GM20431 (cell line): ENCODE measurements around the gene QSOX2.
"Not testable (repeated sequence)": the region's sequence is repeated elsewhere in the genome, so short reads cannot be mapped to it uniquely, and the experiment has no call there.

Source experiments
- in situ Hi-C: fragments of 300-500 bp; cut with MseI, MboI; formaldehyde crosslinking; loops from one replicate; pipeline ENCODE4 v1.15.0; 2020; ENCODE audit warnings: low sequenced_read_pairs; ENCODE audit not compliant: unreplicated experiment

Gene QSOX2

GRCh38 chr9:136240941-136241340 is 4.7 kb downstream of the QSOX2 start:
- in situ Hi-C loops: no loop called here

DNA sequence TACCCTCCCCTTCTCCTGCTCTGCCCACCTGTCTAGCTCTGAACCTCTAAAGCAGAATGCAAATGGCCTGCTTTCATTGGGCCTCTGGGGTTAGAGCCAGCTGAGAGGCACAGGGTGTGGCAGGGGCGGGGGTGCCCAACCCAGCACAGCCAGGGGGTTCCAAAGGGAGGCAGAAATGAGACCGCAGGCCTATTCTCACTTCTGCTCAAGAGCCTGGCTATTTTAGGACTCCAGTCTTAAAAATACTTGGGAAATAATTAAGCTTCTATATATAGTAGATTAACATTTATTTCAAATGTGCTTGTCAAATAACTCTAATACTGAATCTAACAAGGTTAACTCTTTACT is 5.7 kb downstream of the QSOX2 start:
- in situ Hi-C loops: no loop called here

- in situ Hi-C loops: no loop called here
Measured at GRCh38 chr9:136239135-136239982, 6.3 kb downstream of the QSOX2 start.

DNA sequence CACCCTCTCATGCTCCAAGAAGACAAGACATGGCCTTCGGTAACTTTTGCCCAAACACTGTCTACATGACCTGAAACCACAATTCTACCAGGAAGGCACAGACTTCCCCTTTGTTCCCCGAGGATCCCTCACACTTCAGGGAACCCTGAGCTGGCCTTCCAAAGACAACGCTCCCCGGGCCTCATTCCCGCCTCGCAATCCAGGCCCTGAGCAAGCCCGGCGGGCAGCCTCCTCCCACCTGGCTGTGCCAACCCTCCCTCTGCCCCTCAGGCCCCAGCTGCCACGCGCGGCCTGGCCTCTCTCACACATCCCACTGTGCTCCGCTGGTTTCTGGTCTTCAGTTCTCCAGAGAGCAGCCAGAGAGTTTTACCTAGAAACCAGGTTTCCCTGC is 7.3 kb downstream of the QSOX2 start:
- in situ Hi-C loops: no loop called here

DNA sequence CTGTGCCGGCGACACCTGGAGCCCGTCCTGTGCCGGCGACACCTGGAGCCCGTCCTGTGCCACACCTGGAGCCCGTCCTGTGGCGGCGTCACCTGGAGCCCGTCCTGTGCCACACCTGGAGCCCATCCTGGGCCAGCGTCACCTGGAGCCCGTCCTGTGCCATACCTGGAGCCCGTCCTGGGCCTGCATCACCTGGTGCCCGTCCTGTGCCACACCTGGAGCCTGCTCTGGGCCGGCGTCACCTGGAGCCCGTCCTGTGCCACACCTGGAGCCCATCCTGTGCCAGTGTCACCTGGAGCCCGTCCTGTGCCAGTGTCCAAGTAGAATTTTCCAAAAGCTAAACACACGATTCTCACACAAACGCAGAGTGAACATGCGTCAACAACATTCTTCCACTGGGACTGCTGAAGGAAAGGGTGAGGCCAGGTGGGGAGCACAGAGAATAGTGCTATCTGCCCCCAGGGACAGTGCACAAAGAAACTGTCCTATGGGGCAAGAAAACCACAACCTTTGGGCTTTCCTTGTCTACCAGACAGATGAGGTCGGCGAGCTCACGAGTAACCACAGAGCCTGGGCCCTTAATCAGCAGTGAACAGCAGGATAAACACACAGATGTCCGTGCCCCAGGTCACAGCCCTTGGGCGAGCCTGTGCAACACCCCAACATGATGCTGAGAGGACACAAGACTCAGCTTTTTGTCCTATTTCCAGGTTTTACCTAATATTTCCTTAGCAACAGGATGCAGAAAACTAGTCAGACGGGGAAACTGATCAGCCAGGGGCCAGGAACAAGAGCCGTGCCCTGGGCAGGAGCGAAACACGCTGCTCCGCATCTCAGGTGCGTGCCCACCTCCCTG is 7.9 kb downstream of the QSOX2 start:
- in situ Hi-C loops: no loop called here

DNA sequence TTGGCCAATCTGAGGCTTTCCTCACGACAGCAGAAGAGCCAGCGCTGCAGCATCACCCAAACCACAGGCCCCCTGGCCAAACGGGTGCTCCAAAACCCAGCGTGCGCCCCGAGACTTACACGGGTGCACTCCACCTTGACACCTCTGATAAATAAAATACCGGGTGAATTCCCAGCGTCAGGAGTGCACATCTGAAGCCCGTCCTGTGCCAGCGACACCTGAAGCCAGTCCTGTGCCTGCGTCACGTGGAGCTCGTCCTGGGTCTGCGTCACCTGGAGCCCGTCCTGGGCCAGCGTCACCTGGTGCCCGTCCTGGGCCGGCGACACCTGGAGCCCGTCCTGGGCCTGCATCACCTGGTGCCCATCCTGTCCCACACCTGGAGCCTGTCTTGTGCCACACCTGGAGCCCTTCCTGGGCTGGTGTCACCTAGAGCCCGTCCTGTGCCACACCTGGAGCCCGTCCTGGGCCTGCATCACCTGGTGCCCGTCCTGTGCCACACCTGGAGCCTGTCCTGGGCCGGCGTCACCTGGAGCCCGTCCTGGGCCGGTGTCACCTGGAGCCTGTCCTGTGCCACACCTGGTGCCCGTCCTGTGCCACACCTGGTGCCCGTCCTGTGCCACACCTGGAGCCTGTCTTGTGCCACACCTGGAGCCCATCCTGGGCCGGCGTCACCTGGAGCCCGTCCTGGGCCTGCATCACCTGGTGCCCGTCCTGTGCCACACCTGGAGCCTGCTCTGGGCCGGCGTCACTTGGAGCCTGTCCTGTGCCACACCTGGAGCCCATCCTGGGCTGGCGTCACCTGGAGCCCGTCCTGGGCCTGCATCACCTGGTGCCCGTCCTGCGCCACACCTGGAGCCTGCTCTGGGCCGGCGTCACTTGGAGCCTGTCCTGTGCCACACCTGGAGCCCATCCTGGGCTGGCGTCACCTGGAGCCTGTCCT is 8.9 kb downstream of the QSOX2 start:
- in situ Hi-C loops: not testable (repeated sequence)

GRCh38 chr9:136235709-136236455 is 9.7 kb downstream of the QSOX2 start:
- in situ Hi-C loops: no loop called here

GRCh38 chr9:136235171-136235570 is 10.4 kb downstream of the QSOX2 start:
- in situ Hi-C loops: no loop called here

GRCh38 chr9:136234597-136234996 is 11.0 kb downstream of the QSOX2 start:
- in situ Hi-C loops: no loop called here

GRCh38 chr9:136233868-136234267 is 11.7 kb downstream of the QSOX2 start:
- in situ Hi-C loops: no loop called here

DNA sequence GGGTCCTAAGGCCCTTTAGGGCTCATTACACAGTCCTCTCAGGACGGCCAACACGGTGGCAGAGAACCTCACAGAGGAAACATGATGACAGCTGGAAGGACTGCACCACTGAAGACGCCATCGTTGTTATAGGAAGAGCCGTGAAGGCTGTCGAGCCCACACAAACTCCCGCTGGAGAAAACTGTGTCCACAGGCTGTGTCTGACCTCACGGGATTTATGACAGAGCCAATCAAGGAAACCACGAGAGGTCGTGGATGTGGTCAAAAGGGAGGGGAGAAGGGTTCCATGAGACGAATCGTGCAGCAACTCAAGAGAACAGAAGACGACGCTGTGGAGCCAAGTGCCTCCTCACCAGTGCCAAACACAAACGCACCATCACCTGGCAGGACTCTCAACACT is 12.2 kb downstream of the QSOX2 start:
- in situ Hi-C loops: no loop called here

DNA sequence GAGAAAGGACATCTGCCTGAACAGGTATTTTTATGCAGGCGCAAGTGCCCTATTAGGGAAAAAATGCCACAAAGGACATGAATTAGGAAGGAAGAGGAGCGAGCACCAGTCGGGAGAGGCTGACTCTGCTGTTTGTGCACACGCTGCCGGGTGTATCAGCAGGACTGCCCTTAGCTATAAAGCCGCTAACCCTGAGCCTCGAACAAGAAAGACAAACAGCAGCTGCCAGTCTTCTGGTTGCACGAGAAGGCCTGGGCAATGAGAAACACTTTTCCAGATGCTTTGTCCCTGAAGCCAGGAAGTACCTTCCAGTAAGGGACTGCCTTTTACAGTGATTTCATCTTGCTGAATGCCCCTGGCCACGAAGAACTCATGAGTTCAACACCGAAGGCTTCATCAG is 12.6 kb downstream of the QSOX2 start:
- in situ Hi-C loops: no loop called here

DNA sequence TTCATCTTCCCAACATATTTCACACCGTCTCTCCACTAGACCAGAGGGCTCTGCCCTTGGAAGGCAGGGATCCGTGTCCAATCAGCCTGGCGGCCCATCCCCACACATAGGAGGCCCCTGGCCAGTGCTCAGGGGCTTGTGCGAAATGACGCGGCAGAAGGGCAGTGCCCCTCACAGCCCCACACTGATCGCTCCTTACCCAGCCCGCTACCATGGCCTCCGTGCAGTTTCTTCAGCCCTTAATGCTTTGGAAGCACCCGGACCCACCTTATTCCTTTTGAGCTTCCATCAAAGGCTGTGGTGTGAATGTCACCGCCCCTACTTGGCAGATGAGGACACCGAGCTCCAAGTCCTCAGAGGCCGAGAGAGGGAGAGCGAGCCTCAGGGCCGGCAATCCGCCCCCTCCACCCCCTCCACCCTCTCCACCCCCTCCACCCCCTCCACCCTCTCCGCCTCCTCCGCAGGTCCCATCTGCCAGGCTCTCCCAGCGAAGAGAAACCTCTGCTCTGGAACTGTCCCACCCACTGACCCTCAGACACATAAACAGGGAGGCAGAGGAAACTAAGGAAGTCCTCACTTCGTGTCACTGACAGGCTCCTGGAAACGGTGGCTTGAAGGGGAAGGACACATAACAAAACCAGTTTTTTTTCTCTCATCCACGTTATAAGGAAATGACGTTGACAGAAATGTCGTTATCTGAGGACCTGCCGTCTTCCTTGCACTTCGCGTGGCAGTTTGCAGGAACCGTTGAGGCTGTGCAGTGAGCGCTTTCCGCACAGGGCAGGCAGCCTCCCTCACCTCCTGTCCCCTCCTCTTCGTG is 13.9 kb downstream of the QSOX2 start:
- in situ Hi-C loops: no loop called here

DNA sequence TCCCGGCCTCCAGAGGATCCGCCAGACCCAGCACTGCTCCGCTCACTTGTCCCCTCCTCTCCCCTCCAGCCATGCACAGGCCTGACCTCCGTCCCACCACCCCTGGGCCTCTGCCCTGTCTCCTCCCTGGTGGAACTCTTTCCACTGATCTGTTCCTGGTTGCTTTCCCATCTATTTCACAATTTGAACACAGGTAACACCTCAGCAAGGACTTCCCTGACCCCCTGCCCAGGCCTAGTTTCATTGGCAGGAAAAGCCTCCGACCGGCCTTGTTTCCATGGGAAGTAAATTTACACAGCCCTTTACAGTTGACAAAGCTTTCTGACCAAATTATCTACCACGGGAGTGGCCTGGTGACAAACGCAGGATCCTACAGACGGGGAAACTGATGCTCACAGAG is 14.8 kb downstream of the QSOX2 start:
- in situ Hi-C loops: no loop called here

DNA sequence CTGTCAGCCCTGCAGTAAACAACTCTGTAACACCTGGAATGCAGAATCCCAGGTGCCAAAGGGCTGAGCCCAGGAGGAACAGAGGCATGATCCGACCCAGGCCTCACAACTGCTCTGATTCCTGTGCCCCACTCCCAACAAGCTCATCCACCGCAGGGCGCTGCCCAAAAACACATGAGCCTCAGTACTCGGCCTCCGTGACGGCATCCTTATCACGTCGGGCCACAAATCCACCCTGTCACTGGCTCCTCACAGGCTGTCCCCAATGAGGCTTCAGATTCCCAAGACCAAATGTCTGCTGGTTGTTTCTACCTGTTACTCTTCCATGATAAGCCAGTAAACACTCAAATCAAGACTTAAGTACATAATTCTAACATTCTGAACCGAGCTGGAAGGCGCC is 15.2 kb downstream of the QSOX2 start:
- in situ Hi-C loops: no loop called here

GRCh38 chr9:136229096-136230065 is 16.2 kb downstream of the QSOX2 start:
- in situ Hi-C loops: no loop called here

DNA sequence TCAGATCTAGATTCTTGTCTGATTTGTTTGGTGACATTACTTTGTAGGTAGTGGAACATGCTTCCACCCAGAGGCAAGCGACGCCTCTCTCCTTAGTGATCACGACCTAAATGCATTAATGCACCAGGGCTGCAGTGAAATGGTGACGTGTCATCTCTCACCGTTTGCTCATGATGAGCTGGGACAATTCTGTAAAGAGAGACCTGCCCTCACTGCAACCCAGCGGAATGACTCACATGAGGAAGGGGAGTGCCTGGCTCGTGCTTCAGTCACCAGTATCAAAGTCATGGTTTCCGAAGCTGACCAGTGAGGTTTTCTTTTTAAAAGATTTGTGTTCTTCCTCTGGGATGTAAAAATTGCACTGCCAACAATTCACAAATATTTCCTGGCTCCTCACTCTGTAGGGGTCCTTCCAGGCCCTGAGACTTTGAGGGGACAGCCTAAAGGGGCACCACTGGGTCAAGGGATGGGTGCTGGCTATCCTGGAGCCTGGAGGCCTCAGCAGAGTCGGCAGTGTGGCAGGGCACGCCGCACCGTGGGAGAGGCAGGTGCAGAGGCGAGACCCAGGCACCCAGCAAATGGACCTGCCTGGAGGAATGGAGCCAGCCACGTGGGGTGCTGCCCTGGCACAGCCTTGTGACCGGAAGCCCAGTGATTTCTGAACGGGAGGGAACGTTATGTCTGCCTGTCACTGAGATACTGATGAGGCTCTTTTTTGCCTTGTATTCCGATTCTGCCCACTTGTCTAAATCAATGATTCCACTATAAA is 17.3 kb downstream of the QSOX2 start:
- in situ Hi-C loops: no loop called here
